HCT116 (cell line): ENCODE measurements around the gene ORC3. TPM values are rescaled to one million over a fixed set of nuclear protein-coding genes. Genes with fewer than 3 reads are reported as not detected.
A peak's percentile ranks its signal among the peaks of the same experiment; 100 is the strongest.

Experiments used
- ATAC-seq: fragments of 200-7000 bp; cut with Tn5 transposase; 2 replicates; pipeline ENCODE4 v1.9.1; 2020; ENCODE audit warnings: mild to moderate bottlenecking, moderate library complexity
- BruUV-seq: library from RNA; stranded (reverse); fragments of 400-500 nt; replicated peaks from 2 replicates; lab custom pipeline; 2021; lab: Mats Ljungman, UMichigan
- CTCF ChIA-PET: fragments of 300-600 bp; sonication (Branson Sonifier 250); formaldehyde crosslinking; loops from one replicate; lab custom pipeline; 2021; ENCODE audit warnings: antibody characterized with exemption; lab: Charles Lee
- POLR2A ChIA-PET: fragments of 300-600, 350-600 bp; sonication (Branson Sonifier 250); formaldehyde crosslinking; loops from one replicate; lab custom pipeline; 2021; ENCODE audit warnings: antibody characterized with exemption; lab: Charles Lee
- RAD21 ChIA-PET, 2 experiments: fragments of 300-600 bp; sonication (Branson Sonifier 250); formaldehyde crosslinking; loops; one replicate each; lab custom pipeline; 2023; ENCODE audit warnings: low total read pairs in 2 of 2; ENCODE audit not compliant: uncharacterized antibody in 2 of 2, unreplicated experiment in 2 of 2, low non-redundant PET in 1 of 2; lab: Charles Lee
- DNase-seq: peaks from one replicate; pipeline ENCODE4 v3.0.0-alpha.2; 2010; ENCODE audit warnings: low read depth, low spot score
- H2AFZ ChIP-seq: fragments of 200-600 bp; shearing (Covaris generic), sonication (generic); 2 replicates; pipeline ENCODE4 v1.6.1; 2017; ENCODE audit warnings: low read depth, mixed run types, mixed read lengths, antibody characterized with exemption, low read length; ENCODE audit not compliant: poor library complexity, severe bottlenecking
- H3K27ac ChIP-seq: 2 replicates; pipeline ENCODE4 v1.5.1; 2012; ENCODE audit warnings: low read depth, low read length
- H3K27me3 ChIP-seq: fragments of 200-600 bp; sonication (generic); 2 replicates; pipeline ENCODE4 v1.6.1; 2016; ENCODE audit warnings: mixed run types, low read length, mixed read lengths; ENCODE audit not compliant: insufficient read depth
- H3K36me3 ChIP-seq, 2 experiments: fragments of 200-500 bp in 1 of 2; fragments of 200-600 bp in 1 of 2; sonication (Bioruptor generic) in 1 of 2; sonication (generic) in 1 of 2; 2 replicates each; pipeline versions ENCODE4 v1.5.1 to v1.6.1; 2014 to 2016; ENCODE audit warnings: low read length in 2 of 2, inconsistent platforms in 1 of 2, mixed read lengths in 1 of 2, mixed run types in 1 of 2; ENCODE audit not compliant: insufficient read depth in 2 of 2, control insufficient read depth in 1 of 2
- H3K4me1 ChIP-seq, 2 experiments: fragments of 200-600 bp in 1 of 2; sonication (generic) in 1 of 2; 2 replicates each; pipeline versions ENCODE4 v1.5.1 to v1.6.1; 2012 to 2017; ENCODE audit warnings: low read length in 2 of 2, inconsistent platforms in 1 of 2, mild to moderate bottlenecking in 1 of 2, mixed read lengths in 1 of 2, mixed run types in 1 of 2, moderate library complexity in 1 of 2; ENCODE audit not compliant: insufficient read depth in 2 of 2, control insufficient read depth in 1 of 2
- H3K4me2 ChIP-seq: fragments of 200-600 bp; sonication (generic); 2 replicates; pipeline ENCODE4 v1.6.1; 2017; ENCODE audit warnings: mixed run types, low read length, mixed read lengths
- H3K4me3 ChIP-seq, 2 experiments: fragments of 200-600 bp in 1 of 2; sonication (generic) in 1 of 2; replicated peaks in 1 of 2; 2 replicates each; pipeline ENCODE4 v1.5.1; 2011 to 2016; ENCODE audit warnings: low read length in 2 of 2, control low read depth in 1 of 2, low read depth in 1 of 2, mild to moderate bottlenecking in 1 of 2, mixed read lengths in 1 of 2, mixed run types in 1 of 2
- H3K79me2 ChIP-seq: fragments of 200-600 bp; sonication (generic); 2 replicates; pipeline ENCODE4 v1.6.1; 2017; ENCODE audit warnings: mild to moderate bottlenecking, mixed run types, low read length, moderate library complexity, mixed read lengths; ENCODE audit not compliant: insufficient read depth
- H3K9ac ChIP-seq: fragments of 200-600 bp; sonication (generic); 2 replicates; pipeline ENCODE4 v1.6.1; 2016; ENCODE audit warnings: low read length, mixed read lengths
- H3K9me2 ChIP-seq: fragments of 200-600 bp; sonication (generic), shearing (Covaris generic); 2 replicates; pipeline ENCODE4 v1.6.1; 2017; ENCODE audit warnings: mixed run types, mild to moderate bottlenecking, moderate library complexity; ENCODE audit not compliant: insufficient read depth
- H3K9me3 ChIP-seq, 2 experiments: fragments of 200-500 bp in 1 of 2; fragments of 200-600 bp in 1 of 2; sonication (Bioruptor generic) in 1 of 2; sonication (generic) in 1 of 2; 2 replicates each; pipeline ENCODE4 v1.6.1; 2014 to 2017; ENCODE audit warnings: low read length in 2 of 2, mixed read lengths in 2 of 2, inconsistent platforms in 1 of 2, low read depth in 1 of 2, mild to moderate bottlenecking in 1 of 2, mixed run types in 1 of 2, moderate library complexity in 1 of 2; ENCODE audit not compliant: control insufficient read depth in 1 of 2, insufficient read depth in 1 of 2
- H4K20me1 ChIP-seq: fragments of 200-600 bp; sonication (generic), shearing (Covaris generic); 2 replicates; pipeline ENCODE4 v1.6.1; 2017; ENCODE audit warnings: mixed run types, mild to moderate bottlenecking, moderate library complexity; ENCODE audit not compliant: insufficient read depth
- CEBPB ChIP-seq: IDR thresholded peaks from 2 replicates; pipeline ENCODE4 v1.6.1; 2012; ENCODE audit warnings: low read depth
- ELF1 ChIP-seq: IDR thresholded peaks from 2 replicates; pipeline ENCODE4 v1.6.1; 2012; ENCODE audit warnings: low read depth, borderline replicate concordance
- EZH2 ChIP-seq: fragments of 200-600 bp; sonication (generic); IDR thresholded peaks from 2 replicates; pipeline ENCODE4 v1.6.1; 2017; ENCODE audit warnings: antibody characterized with exemption, mixed run types
- FOSL1 ChIP-seq: IDR thresholded peaks from 2 replicates; pipeline ENCODE4 v1.6.1; 2012; ENCODE audit warnings: low read depth
- POLR2AphosphoS5 ChIP-seq: IDR thresholded peaks from 2 replicates; pipeline ENCODE4 v1.6.1; 2011; ENCODE audit warnings: mild to moderate bottlenecking, low read depth, low read length, moderate library complexity
- RAD21 ChIP-seq: IDR thresholded peaks from 2 replicates; pipeline ENCODE4 v1.6.1; 2012; ENCODE audit warnings: low read depth, mild to moderate bottlenecking
- SP1 ChIP-seq: IDR thresholded peaks from 2 replicates; pipeline ENCODE4 v1.6.1; 2012; ENCODE audit warnings: low read depth
- intact Hi-C: fragments of 100-400 bp; cut with micrococcal nuclease; formaldehyde crosslinking; loops from 2 replicates; pipeline ENCODE4 v1.10.0; 2022
- total RNA-seq: library from RNA; stranded (reverse); gene quantifications from one replicate; pipeline ENCODE4 v1.2.1, GENCODE V29; 2021; ENCODE audit not compliant: unreplicated experiment
- TF ChIP-seq, protein P1 (sequence below): IDR thresholded peaks from 2 replicates; pipeline ENCODE4 v1.6.1; 2012
- TF ChIP-seq, protein P2 (sequence below): IDR thresholded peaks from 2 replicates; pipeline ENCODE4 v1.6.1; 2012
- TF ChIP-seq, protein P3 (sequence below): IDR thresholded peaks from 2 replicates; pipeline ENCODE4 v1.6.1; 2012; ENCODE audit warnings: low read depth
- TF ChIP-seq, protein P4 (sequence below): IDR thresholded peaks from 2 replicates; pipeline ENCODE4 v1.6.1; 2011; ENCODE audit warnings: mild to moderate bottlenecking, low read length, moderate library complexity; ENCODE audit not compliant: insufficient replicate concordance; ENCODE audit errors: extremely low read depth

The ORC3 gene
- total RNA-seq, 1 experiment from 2014 or later: 34.2 TPM

DNA sequence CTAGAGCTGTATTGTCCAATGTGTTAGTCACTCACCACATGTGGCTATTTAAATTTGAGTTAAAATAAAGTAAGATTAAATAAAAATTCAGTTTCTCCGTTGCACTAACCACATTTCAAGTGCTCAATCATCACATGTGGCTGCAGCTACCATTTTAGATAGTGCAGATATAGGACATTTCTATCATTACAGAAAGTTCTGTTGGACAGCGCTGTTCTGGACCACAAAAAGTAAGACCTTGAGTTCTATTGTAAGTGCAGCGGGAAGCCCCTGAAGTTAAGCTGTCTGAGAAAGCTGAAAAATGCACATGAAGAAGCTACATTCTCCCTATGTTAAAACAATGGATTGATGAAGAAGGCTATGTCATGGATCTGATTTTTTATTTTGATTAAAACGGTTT, 1.1 kb downstream of the ORC3 start:
- Histone ChIP-seq H3K4me1 (peaks cover 0 to 16% of the 10 kb centered on the region in 2 experiments; a peak in 3 of 4 replicates), H3K9me3 (no peaks in the 10 kb centered on the region), H4K20me1 (no peaks in the 10 kb centered on the region), H2AFZ (no peak overlapping the region), H3K9ac (peak overlapping the region; percentile 90)
- TF ChIP-seq, protein P1, sequence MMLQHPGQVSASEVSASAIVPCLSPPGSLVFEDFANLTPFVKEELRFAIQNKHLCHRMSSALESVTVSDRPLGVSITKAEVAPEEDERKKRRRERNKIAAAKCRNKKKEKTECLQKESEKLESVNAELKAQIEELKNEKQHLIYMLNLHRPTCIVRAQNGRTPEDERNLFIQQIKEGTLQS: no peak
- TF ChIP-seq, protein P2, sequence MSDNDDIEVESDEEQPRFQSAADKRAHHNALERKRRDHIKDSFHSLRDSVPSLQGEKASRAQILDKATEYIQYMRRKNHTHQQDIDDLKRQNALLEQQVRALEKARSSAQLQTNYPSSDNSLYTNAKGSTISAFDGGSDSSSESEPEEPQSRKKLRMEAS: no peak
- TF ChIP-seq FOSL1 (no peak), POLR2AphosphoS5 (no peak), SP1 (no peak), RAD21 (no peak), CEBPB (no peak), EZH2 (no peak), ELF1 (no peak)
- TF ChIP-seq, protein P3, sequence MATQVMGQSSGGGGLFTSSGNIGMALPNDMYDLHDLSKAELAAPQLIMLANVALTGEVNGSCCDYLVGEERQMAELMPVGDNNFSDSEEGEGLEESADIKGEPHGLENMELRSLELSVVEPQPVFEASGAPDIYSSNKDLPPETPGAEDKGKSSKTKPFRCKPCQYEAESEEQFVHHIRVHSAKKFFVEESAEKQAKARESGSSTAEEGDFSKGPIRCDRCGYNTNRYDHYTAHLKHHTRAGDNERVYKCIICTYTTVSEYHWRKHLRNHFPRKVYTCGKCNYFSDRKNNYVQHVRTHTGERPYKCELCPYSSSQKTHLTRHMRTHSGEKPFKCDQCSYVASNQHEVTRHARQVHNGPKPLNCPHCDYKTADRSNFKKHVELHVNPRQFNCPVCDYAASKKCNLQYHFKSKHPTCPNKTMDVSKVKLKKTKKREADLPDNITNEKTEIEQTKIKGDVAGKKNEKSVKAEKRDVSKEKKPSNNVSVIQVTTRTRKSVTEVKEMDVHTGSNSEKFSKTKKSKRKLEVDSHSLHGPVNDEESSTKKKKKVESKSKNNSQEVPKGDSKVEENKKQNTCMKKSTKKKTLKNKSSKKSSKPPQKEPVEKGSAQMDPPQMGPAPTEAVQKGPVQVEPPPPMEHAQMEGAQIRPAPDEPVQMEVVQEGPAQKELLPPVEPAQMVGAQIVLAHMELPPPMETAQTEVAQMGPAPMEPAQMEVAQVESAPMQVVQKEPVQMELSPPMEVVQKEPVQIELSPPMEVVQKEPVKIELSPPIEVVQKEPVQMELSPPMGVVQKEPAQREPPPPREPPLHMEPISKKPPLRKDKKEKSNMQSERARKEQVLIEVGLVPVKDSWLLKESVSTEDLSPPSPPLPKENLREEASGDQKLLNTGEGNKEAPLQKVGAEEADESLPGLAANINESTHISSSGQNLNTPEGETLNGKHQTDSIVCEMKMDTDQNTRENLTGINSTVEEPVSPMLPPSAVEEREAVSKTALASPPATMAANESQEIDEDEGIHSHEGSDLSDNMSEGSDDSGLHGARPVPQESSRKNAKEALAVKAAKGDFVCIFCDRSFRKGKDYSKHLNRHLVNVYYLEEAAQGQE: no peak; the same call in 1 of the 2 replicates
- TF ChIP-seq, protein P4, sequence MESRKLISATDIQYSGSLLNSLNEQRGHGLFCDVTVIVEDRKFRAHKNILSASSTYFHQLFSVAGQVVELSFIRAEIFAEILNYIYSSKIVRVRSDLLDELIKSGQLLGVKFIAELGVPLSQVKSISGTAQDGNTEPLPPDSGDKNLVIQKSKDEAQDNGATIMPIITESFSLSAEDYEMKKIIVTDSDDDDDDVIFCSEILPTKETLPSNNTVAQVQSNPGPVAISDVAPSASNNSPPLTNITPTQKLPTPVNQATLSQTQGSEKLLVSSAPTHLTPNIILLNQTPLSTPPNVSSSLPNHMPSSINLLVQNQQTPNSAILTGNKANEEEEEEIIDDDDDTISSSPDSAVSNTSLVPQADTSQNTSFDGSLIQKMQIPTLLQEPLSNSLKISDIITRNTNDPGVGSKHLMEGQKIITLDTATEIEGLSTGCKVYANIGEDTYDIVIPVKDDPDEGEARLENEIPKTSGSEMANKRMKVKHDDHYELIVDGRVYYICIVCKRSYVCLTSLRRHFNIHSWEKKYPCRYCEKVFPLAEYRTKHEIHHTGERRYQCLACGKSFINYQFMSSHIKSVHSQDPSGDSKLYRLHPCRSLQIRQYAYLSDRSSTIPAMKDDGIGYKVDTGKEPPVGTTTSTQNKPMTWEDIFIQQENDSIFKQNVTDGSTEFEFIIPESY: no peak
- TF ChIP-seq, all 23 proteins: peak for 0
- intact Hi-C loops: no loop called here
- Histone ChIP-seq H3K4me3 (peak overlapping the region; percentile 85 to 88), H3K36me3 (peaks cover 3 to 5% of the 10 kb centered on the region in 2 experiments; a peak in 2 of 4 replicates), H3K79me2 (peaks cover 94% of the 10 kb centered on the region), H3K9me2 (no peaks in the 10 kb centered on the region), H3K27me3 (no peaks in the 10 kb centered on the region), H3K4me2 (peak overlapping the region; percentile 79), H3K27ac (no peak overlapping the region)
- DNase-seq (no peak), ATAC-seq (no peak)
- ChIA-PET RAD21 (no interaction called here), POLR2A (no interaction called here), CTCF (no interaction called here)
- BruUV-seq: no TSS peak
